HCT116 (cell line): Measurements from ENCODE around the gene UTP15. TPM values are rescaled to one million over a fixed set of nuclear protein-coding genes. Genes with fewer than 3 reads are reported as not detected.

Experiments used
- ATAC-seq: fragments of 200-7000 bp; cut with Tn5 transposase; 2 replicates; pipeline ENCODE4 v1.9.1; 2020; ENCODE audit warnings: mild to moderate bottlenecking, moderate library complexity
- BruUV-seq: library from RNA; stranded (reverse); fragments of 400-500 nt; replicated peaks from 2 replicates; lab custom pipeline; 2021; lab: Mats Ljungman, UMichigan
- CTCF ChIA-PET: fragments of 300-600 bp; sonication (Branson Sonifier 250); formaldehyde crosslinking; loops from one replicate; lab custom pipeline; 2021; ENCODE audit warnings: antibody characterized with exemption; lab: Charles Lee
- POLR2A ChIA-PET: fragments of 300-600, 350-600 bp; sonication (Branson Sonifier 250); formaldehyde crosslinking; loops from one replicate; lab custom pipeline; 2021; ENCODE audit warnings: antibody characterized with exemption; lab: Charles Lee
- RAD21 ChIA-PET, 2 experiments: fragments of 300-600 bp; sonication (Branson Sonifier 250); formaldehyde crosslinking; loops; one replicate each; lab custom pipeline; 2023; ENCODE audit warnings: low total read pairs in 2 of 2; ENCODE audit not compliant: uncharacterized antibody in 2 of 2, unreplicated experiment in 2 of 2, low non-redundant PET in 1 of 2; lab: Charles Lee
- DNase-seq: peaks from one replicate; pipeline ENCODE4 v3.0.0-alpha.2; 2010; ENCODE audit warnings: low read depth, low spot score
- H2AFZ ChIP-seq: fragments of 200-600 bp; shearing (Covaris generic), sonication (generic); 2 replicates; pipeline ENCODE4 v1.6.1; 2017; ENCODE audit warnings: low read depth, mixed run types, mixed read lengths, antibody characterized with exemption, low read length; ENCODE audit not compliant: poor library complexity, severe bottlenecking
- H3K27ac ChIP-seq: 2 replicates; pipeline ENCODE4 v1.5.1; 2012; ENCODE audit warnings: low read depth, low read length
- H3K27me3 ChIP-seq: fragments of 200-600 bp; sonication (generic); 2 replicates; pipeline ENCODE4 v1.6.1; 2016; ENCODE audit warnings: mixed run types, low read length, mixed read lengths; ENCODE audit not compliant: insufficient read depth
- H3K36me3 ChIP-seq, 2 experiments: fragments of 200-500 bp in 1 of 2; fragments of 200-600 bp in 1 of 2; sonication (Bioruptor generic) in 1 of 2; sonication (generic) in 1 of 2; 2 replicates each; pipeline versions ENCODE4 v1.5.1 to v1.6.1; 2014 to 2016; ENCODE audit warnings: low read length in 2 of 2, inconsistent platforms in 1 of 2, mixed read lengths in 1 of 2, mixed run types in 1 of 2; ENCODE audit not compliant: insufficient read depth in 2 of 2, control insufficient read depth in 1 of 2
- H3K4me1 ChIP-seq, 2 experiments: fragments of 200-600 bp in 1 of 2; sonication (generic) in 1 of 2; 2 replicates each; pipeline versions ENCODE4 v1.5.1 to v1.6.1; 2012 to 2017; ENCODE audit warnings: low read length in 2 of 2, inconsistent platforms in 1 of 2, mild to moderate bottlenecking in 1 of 2, mixed read lengths in 1 of 2, mixed run types in 1 of 2, moderate library complexity in 1 of 2; ENCODE audit not compliant: insufficient read depth in 2 of 2, control insufficient read depth in 1 of 2
- H3K4me2 ChIP-seq: fragments of 200-600 bp; sonication (generic); 2 replicates; pipeline ENCODE4 v1.6.1; 2017; ENCODE audit warnings: mixed run types, low read length, mixed read lengths
- H3K4me3 ChIP-seq, 2 experiments: fragments of 200-600 bp in 1 of 2; sonication (generic) in 1 of 2; replicated peaks in 1 of 2; 2 replicates each; pipeline ENCODE4 v1.5.1; 2011 to 2016; ENCODE audit warnings: low read length in 2 of 2, control low read depth in 1 of 2, low read depth in 1 of 2, mild to moderate bottlenecking in 1 of 2, mixed read lengths in 1 of 2, mixed run types in 1 of 2
- H3K79me2 ChIP-seq: fragments of 200-600 bp; sonication (generic); 2 replicates; pipeline ENCODE4 v1.6.1; 2017; ENCODE audit warnings: mild to moderate bottlenecking, mixed run types, low read length, moderate library complexity, mixed read lengths; ENCODE audit not compliant: insufficient read depth
- H3K9ac ChIP-seq: fragments of 200-600 bp; sonication (generic); 2 replicates; pipeline ENCODE4 v1.6.1; 2016; ENCODE audit warnings: low read length, mixed read lengths
- H3K9me2 ChIP-seq: fragments of 200-600 bp; sonication (generic), shearing (Covaris generic); 2 replicates; pipeline ENCODE4 v1.6.1; 2017; ENCODE audit warnings: mixed run types, mild to moderate bottlenecking, moderate library complexity; ENCODE audit not compliant: insufficient read depth
- H3K9me3 ChIP-seq, 2 experiments: fragments of 200-500 bp in 1 of 2; fragments of 200-600 bp in 1 of 2; sonication (Bioruptor generic) in 1 of 2; sonication (generic) in 1 of 2; 2 replicates each; pipeline ENCODE4 v1.6.1; 2014 to 2017; ENCODE audit warnings: low read length in 2 of 2, mixed read lengths in 2 of 2, inconsistent platforms in 1 of 2, low read depth in 1 of 2, mild to moderate bottlenecking in 1 of 2, mixed run types in 1 of 2, moderate library complexity in 1 of 2; ENCODE audit not compliant: control insufficient read depth in 1 of 2, insufficient read depth in 1 of 2
- H4K20me1 ChIP-seq: fragments of 200-600 bp; sonication (generic), shearing (Covaris generic); 2 replicates; pipeline ENCODE4 v1.6.1; 2017; ENCODE audit warnings: mixed run types, mild to moderate bottlenecking, moderate library complexity; ENCODE audit not compliant: insufficient read depth
- CBX3 ChIP-seq: IDR thresholded peaks from 2 replicates; pipeline ENCODE4 v1.6.1; 2012; ENCODE audit warnings: low read depth
- CEBPB ChIP-seq: IDR thresholded peaks from 2 replicates; pipeline ENCODE4 v1.6.1; 2012; ENCODE audit warnings: low read depth
- EGR1 ChIP-seq: IDR thresholded peaks from 2 replicates; pipeline ENCODE4 v1.6.1; 2012; ENCODE audit warnings: low read depth
- ELF1 ChIP-seq: IDR thresholded peaks from 2 replicates; pipeline ENCODE4 v1.6.1; 2012; ENCODE audit warnings: low read depth, borderline replicate concordance
- EZH2 ChIP-seq: fragments of 200-600 bp; sonication (generic); IDR thresholded peaks from 2 replicates; pipeline ENCODE4 v1.6.1; 2017; ENCODE audit warnings: antibody characterized with exemption, mixed run types
- EZH2phosphoT487 ChIP-seq: fragments of 200-600 bp; IDR thresholded peaks from 2 replicates; pipeline ENCODE4 v1.6.1; 2018; ENCODE audit warnings: antibody characterized with exemption, borderline replicate concordance
- FOSL1 ChIP-seq: IDR thresholded peaks from 2 replicates; pipeline ENCODE4 v1.6.1; 2012; ENCODE audit warnings: low read depth
- POLR2AphosphoS5 ChIP-seq: IDR thresholded peaks from 2 replicates; pipeline ENCODE4 v1.6.1; 2011; ENCODE audit warnings: mild to moderate bottlenecking, low read depth, low read length, moderate library complexity
- RAD21 ChIP-seq: IDR thresholded peaks from 2 replicates; pipeline ENCODE4 v1.6.1; 2012; ENCODE audit warnings: low read depth, mild to moderate bottlenecking
- SIN3A ChIP-seq: IDR thresholded peaks from 2 replicates; pipeline ENCODE4 v1.6.1; 2012; ENCODE audit warnings: low read depth
- SP1 ChIP-seq: IDR thresholded peaks from 2 replicates; pipeline ENCODE4 v1.6.1; 2012; ENCODE audit warnings: low read depth
- SRF ChIP-seq: IDR thresholded peaks from 2 replicates; pipeline ENCODE4 v1.6.1; 2012; ENCODE audit warnings: low read depth
- YY1 ChIP-seq: IDR thresholded peaks from 2 replicates; pipeline ENCODE4 v1.6.1; 2011; ENCODE audit warnings: low read length, low read depth, moderate library complexity, mild to moderate bottlenecking; ENCODE audit not compliant: insufficient replicate concordance; ENCODE audit errors: extremely low read depth
- ZFX ChIP-seq: fragments of 450-650 bp; IDR thresholded peaks from 2 replicates; pipeline ENCODE4 v1.6.1; 2017
- ZNF274 ChIP-seq: fragments of 200-500 bp; sonication (Bioruptor generic); IDR thresholded peaks from 2 replicates; pipeline ENCODE4 v1.6.1; 2014; ENCODE audit warnings: mild to moderate bottlenecking, low read depth, low read length, inconsistent platforms
- intact Hi-C: fragments of 100-400 bp; cut with micrococcal nuclease; formaldehyde crosslinking; loops from 2 replicates; pipeline ENCODE4 v1.10.0; 2022
- total RNA-seq: library from RNA; stranded (reverse); gene quantifications from one replicate; pipeline ENCODE4 v1.2.1, GENCODE V29; 2021; ENCODE audit not compliant: unreplicated experiment
- TF ChIP-seq, protein P1 (sequence below): IDR thresholded peaks from 2 replicates; pipeline ENCODE4 v1.6.1; 2012
- TF ChIP-seq, protein P2 (sequence below): IDR thresholded peaks from 2 replicates; pipeline ENCODE4 v1.6.1; 2012
- TF ChIP-seq, protein P3 (sequence below): IDR thresholded peaks from 2 replicates; pipeline ENCODE4 v1.6.1; 2012; ENCODE audit warnings: low read depth
- TF ChIP-seq, protein P4 (sequence below): IDR thresholded peaks from 2 replicates; pipeline ENCODE4 v1.6.1; 2011; ENCODE audit warnings: mild to moderate bottlenecking, low read length, moderate library complexity; ENCODE audit not compliant: insufficient replicate concordance; ENCODE audit errors: extremely low read depth

The UTP15 gene
- total RNA-seq, 1 experiment from 2014 or later, result 39.3 TPM

DNA sequence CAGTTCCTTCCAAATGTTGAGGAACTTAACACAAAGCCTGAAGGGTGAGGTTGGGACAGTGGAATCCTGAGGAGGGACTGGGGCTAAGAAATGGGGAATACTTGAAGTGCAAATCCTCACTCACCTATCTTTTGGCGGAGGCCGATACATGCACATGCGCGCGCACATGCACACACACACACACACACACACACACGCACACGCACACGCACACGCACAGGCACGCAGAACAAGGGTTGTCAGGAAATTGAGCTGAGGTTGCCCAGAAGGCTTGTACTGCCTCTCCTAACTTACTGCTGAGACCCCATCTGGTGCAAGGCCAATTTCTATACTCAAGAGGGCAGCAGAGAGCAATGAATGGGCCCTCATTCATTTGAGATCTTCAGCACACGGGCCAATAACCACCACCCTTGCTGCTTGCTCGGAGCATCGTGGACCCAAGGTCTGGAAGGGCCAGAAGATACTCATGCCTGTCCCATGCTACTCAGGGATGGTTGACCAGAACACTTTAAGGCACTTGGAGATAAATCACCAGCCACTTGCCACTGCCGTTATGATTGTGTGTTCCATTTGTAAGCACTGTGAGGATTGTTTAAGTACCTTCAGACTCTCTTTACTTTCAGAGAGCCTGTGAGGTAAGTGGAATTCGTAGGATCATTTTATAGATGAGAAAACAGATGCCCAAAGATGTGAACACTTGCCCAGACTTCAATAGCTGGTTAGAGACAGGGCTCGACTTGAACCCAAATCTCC is 45.8 kb upstream of the UTP15 start:
- POLR2A ChIA-PET, result no interaction called here
- intact Hi-C loops, result loop anchor here (1.0 kb wide), 2 partner anchors 18 to 273 kb away; no protein-coding TSS in a partner anchor
- RAD21 ChIA-PET, result interaction anchor here in 1 of 2 experiments (0.7 kb wide), 1 partner anchor 43 kb away, joined by 3 read pairs; no protein-coding TSS in a partner anchor
- TF ChIP-seq SP1 (no peak), RAD21 (peak; percentile 83), SIN3A (no peak), FOSL1 (no peak), ELF1 (no peak), ZFX (no peak), EZH2phosphoT487 (no peak), EGR1 (no peak), YY1 (no peak), CBX3 (0 out of 2 replicates have a peak, but pooled peaks have one; percentile 43), ZNF274 (no peak), SRF (no peak), EZH2 (no peak), CEBPB (no peak), POLR2AphosphoS5 (no peak)
- TF ChIP-seq, protein P1, sequence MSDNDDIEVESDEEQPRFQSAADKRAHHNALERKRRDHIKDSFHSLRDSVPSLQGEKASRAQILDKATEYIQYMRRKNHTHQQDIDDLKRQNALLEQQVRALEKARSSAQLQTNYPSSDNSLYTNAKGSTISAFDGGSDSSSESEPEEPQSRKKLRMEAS, result peak; percentile 49
- TF ChIP-seq, protein P2, sequence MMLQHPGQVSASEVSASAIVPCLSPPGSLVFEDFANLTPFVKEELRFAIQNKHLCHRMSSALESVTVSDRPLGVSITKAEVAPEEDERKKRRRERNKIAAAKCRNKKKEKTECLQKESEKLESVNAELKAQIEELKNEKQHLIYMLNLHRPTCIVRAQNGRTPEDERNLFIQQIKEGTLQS, result no peak
- TF ChIP-seq, protein P3, sequence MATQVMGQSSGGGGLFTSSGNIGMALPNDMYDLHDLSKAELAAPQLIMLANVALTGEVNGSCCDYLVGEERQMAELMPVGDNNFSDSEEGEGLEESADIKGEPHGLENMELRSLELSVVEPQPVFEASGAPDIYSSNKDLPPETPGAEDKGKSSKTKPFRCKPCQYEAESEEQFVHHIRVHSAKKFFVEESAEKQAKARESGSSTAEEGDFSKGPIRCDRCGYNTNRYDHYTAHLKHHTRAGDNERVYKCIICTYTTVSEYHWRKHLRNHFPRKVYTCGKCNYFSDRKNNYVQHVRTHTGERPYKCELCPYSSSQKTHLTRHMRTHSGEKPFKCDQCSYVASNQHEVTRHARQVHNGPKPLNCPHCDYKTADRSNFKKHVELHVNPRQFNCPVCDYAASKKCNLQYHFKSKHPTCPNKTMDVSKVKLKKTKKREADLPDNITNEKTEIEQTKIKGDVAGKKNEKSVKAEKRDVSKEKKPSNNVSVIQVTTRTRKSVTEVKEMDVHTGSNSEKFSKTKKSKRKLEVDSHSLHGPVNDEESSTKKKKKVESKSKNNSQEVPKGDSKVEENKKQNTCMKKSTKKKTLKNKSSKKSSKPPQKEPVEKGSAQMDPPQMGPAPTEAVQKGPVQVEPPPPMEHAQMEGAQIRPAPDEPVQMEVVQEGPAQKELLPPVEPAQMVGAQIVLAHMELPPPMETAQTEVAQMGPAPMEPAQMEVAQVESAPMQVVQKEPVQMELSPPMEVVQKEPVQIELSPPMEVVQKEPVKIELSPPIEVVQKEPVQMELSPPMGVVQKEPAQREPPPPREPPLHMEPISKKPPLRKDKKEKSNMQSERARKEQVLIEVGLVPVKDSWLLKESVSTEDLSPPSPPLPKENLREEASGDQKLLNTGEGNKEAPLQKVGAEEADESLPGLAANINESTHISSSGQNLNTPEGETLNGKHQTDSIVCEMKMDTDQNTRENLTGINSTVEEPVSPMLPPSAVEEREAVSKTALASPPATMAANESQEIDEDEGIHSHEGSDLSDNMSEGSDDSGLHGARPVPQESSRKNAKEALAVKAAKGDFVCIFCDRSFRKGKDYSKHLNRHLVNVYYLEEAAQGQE, result no peak
- TF ChIP-seq, protein P4, sequence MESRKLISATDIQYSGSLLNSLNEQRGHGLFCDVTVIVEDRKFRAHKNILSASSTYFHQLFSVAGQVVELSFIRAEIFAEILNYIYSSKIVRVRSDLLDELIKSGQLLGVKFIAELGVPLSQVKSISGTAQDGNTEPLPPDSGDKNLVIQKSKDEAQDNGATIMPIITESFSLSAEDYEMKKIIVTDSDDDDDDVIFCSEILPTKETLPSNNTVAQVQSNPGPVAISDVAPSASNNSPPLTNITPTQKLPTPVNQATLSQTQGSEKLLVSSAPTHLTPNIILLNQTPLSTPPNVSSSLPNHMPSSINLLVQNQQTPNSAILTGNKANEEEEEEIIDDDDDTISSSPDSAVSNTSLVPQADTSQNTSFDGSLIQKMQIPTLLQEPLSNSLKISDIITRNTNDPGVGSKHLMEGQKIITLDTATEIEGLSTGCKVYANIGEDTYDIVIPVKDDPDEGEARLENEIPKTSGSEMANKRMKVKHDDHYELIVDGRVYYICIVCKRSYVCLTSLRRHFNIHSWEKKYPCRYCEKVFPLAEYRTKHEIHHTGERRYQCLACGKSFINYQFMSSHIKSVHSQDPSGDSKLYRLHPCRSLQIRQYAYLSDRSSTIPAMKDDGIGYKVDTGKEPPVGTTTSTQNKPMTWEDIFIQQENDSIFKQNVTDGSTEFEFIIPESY, result no peak

More for the DNA sequence above, 45.8 kb upstream of the UTP15 start:
- BruUV-seq, result no TSS peak
- Histone ChIP-seq H3K4me1 (peaks cover 8 to 10% of the 10 kb centered on the region in 2 experiments; a peak in 2 of 4 replicates), H3K27me3 (no peaks in the 10 kb centered on the region), H3K27ac (no peak overlapping the region), H3K4me3 (peak overlapping the region; percentile 15 to 17; a peak in 2 of 4 replicates), H3K9me3 (no peaks in the 10 kb centered on the region), H3K9ac (no peak overlapping the region), H3K9me2 (no peaks in the 10 kb centered on the region), H3K4me2 (peak overlapping the region; percentile 52), H2AFZ (peak overlapping the region; percentile 59), H3K79me2 (no peaks in the 10 kb centered on the region), H3K36me3 (no peaks in the 10 kb centered on the region), H4K20me1 (no peaks in the 10 kb centered on the region)
- CTCF ChIA-PET, result interaction anchor here (0.7 to 2.4 kb wide), 5 partner anchors 9 to 172 kb away, joined by 3 to 14 read pairs (median 3); no protein-coding TSS in a partner anchor
- ATAC-seq, result peak; percentile 99
- peak; percentile 85 for DNase-seq
